ENCODE data around the gene TMED10.

Gene TMED10

GRCh38 chr14:75220156-75220555, 43.7 kb upstream of the TMED10 start:
- H3K4me1 ChIP-seq (ENCODE audit: control insufficient read depth in 1 of 2, insufficient read depth in 1 of 2, low read depth in 1 of 2, low read length in 1 of 2): peaks cover 21 to 27% of the 10 kb centered on the region in 2 experiments
- TF ChIP-seq CTCF (IDR thresholded peaks at IDR 0.05): no peak
- H3K27me3 ChIP-seq: no peaks in the 10 kb centered on the region
- H3K9me3 ChIP-seq: no peaks in the 10 kb centered on the region
- H3K27ac ChIP-seq: no peak overlapping the region
- H3K36me3 ChIP-seq: no peaks in the 10 kb centered on the region
- H3K4me3 ChIP-seq (ENCODE audit: low read depth in 1 of 2, low read length in 1 of 2): no peak overlapping the region

GRCh38 chr14:75217508-75218206, 41.2 kb upstream of the TMED10 start:
- no peak overlapping the region for H3K4me3 ChIP-seq (ENCODE audit: low read depth in 1 of 2, low read length in 1 of 2)
- no peaks in the 10 kb centered on the region for H3K27me3 ChIP-seq
- H3K4me1 ChIP-seq (ENCODE audit: control insufficient read depth in 1 of 2, insufficient read depth in 1 of 2, low read depth in 1 of 2, low read length in 1 of 2): peaks cover 14 to 19% of the 10 kb centered on the region in 2 experiments
- no peak for TF ChIP-seq CTCF (IDR thresholded peaks at IDR 0.05)
- no peak overlapping the region for H3K27ac ChIP-seq
- H3K9me3 ChIP-seq: no peaks in the 10 kb centered on the region
- H3K36me3 ChIP-seq: no peaks in the 10 kb centered on the region

- no peak for TF ChIP-seq CTCF (IDR thresholded peaks at IDR 0.05)
- Histone ChIP-seq H3K9me3 (no peaks in the 10 kb centered on the region), H3K27ac (no peak overlapping the region), H3K27me3 (no peaks in the 10 kb centered on the region), H3K4me1 (ENCODE audit: control insufficient read depth in 1 of 2, insufficient read depth in 1 of 2, low read depth in 1 of 2, low read length in 1 of 2) (peaks cover 4 to 8% of the 10 kb centered on the region in 2 experiments), H3K4me3 (ENCODE audit: low read depth in 1 of 2, low read length in 1 of 2) (no peak overlapping the region), H3K36me3 (no peaks in the 10 kb centered on the region)
These were observed 40.1 kb upstream of the TMED10 start for GRCh38 chr14:75216427-75217006.

- Histone ChIP-seq H3K4me1 (ENCODE audit: control insufficient read depth in 1 of 2, insufficient read depth in 1 of 2, low read depth in 1 of 2, low read length in 1 of 2) (peaks cover 4% of the 10 kb centered on the region in 2 experiments), H3K4me3 (ENCODE audit: low read depth in 1 of 2, low read length in 1 of 2) (no peak overlapping the region), H3K27ac (no peak overlapping the region), H3K36me3 (no peaks in the 10 kb centered on the region), H3K27me3 (no peaks in the 10 kb centered on the region), H3K9me3 (no peaks in the 10 kb centered on the region)
- TF ChIP-seq CTCF (IDR thresholded peaks at IDR 0.05): no peak
These were observed 39.1 kb upstream of the TMED10 start for GRCh38 chr14:75215520-75215919.

- Histone ChIP-seq H3K9me3 (no peaks in the 10 kb centered on the region), H3K27ac (no peak overlapping the region), H3K27me3 (no peaks in the 10 kb centered on the region), H3K36me3 (no peaks in the 10 kb centered on the region), H3K4me3 (ENCODE audit: low read depth in 1 of 2, low read length in 1 of 2) (no peak overlapping the region), H3K4me1 (ENCODE audit: control insufficient read depth in 1 of 2, insufficient read depth in 1 of 2, low read depth in 1 of 2, low read length in 1 of 2) (no peaks in the 10 kb centered on the region)
- TF ChIP-seq CTCF (IDR thresholded peaks at IDR 0.05): no peak
These were observed 38.1 kb upstream of the TMED10 start for GRCh38 chr14:75214558-75214957.
